ENCODE data around the gene MGAT5. TPM values are rescaled to one million over a fixed set of nuclear protein-coding genes. Genes with fewer than 3 reads are reported as not detected.

MGAT5 gene
- total RNA-seq, 1 donor from 2014 or later: 36.8 TPM

DNA sequence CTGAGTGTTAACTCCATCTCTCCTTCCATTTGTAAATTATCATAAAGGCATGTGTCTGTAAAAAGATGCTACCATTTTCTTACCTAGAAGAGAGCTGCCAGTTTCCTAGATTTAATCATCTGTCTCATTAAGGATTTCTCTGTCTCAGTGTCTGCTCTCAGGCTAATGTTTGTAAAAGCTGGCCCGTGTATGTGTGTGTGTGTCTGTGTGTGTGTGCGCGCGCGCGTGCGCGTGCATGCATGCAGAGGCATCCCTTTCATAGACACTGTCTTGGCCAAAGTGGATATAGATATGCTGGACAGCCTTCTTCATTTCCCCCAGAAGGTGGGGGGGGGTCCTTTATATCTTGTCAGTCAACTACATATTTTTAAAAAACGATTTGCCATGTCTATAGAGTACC lies 18.9 kb downstream of the MGAT5 start:
- H3K36me3 Mint-ChIP-seq (ENCODE audit: low read depth): no peaks in the 10 kb centered on the region
- H3K4me3 Mint-ChIP-seq: no peak overlapping the region
- H3K27me3 Mint-ChIP-seq (ENCODE audit: low read depth): no peaks in the 10 kb centered on the region
- no peak for DNase-seq (ENCODE audit: low read depth, low spot score)
- no peak overlapping the region for H3K27ac Mint-ChIP-seq (ENCODE audit: unreplicated experiment)
- no peaks in the 10 kb centered on the region for H3K9me3 Mint-ChIP-seq
- H3K4me1 Mint-ChIP-seq: peaks cover 8% of the 10 kb centered on the region
- TF ChIP-seq, protein P1, sequence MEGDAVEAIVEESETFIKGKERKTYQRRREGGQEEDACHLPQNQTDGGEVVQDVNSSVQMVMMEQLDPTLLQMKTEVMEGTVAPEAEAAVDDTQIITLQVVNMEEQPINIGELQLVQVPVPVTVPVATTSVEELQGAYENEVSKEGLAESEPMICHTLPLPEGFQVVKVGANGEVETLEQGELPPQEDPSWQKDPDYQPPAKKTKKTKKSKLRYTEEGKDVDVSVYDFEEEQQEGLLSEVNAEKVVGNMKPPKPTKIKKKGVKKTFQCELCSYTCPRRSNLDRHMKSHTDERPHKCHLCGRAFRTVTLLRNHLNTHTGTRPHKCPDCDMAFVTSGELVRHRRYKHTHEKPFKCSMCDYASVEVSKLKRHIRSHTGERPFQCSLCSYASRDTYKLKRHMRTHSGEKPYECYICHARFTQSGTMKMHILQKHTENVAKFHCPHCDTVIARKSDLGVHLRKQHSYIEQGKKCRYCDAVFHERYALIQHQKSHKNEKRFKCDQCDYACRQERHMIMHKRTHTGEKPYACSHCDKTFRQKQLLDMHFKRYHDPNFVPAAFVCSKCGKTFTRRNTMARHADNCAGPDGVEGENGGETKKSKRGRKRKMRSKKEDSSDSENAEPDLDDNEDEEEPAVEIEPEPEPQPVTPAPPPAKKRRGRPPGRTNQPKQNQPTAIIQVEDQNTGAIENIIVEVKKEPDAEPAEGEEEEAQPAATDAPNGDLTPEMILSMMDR (conservative IDR thresholded peaks at IDR 0.05): no peak

DNA sequence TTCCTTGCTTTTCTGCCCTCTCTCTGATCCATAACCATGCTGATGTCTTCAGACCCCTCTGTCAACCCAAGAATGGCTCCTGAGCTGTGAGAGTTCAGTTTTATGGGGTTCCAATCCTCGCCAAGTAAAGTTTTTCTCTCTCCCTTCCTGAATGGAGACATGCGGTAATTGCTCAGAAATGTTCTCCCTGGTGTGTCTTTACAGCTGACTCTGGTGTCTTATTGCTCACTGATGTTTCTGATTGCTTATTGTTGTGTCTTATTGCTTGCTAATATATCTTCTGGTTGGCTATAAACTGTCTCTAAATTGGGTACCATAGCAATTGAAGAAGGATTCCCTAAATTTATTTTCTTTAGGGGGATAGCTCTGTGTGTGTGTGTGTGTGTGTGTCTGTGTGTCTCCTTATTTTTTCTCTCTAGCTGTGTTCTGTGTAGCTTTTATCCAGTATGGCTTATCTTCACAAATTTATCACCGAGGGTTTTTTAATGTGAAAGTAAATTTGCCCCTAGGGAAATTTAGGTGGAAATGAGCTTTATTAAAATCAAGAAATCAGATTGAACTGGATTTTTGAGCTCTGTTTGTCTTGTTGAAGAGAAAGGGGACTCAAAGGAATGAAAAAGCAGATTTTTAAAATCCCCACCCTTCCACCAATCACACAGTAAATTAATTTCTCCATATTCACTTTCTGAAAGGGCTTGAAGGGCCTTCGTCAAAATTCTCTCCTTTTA lies 19.5 kb downstream of the MGAT5 start:
- Mint-ChIP-seq H3K9me3 (no peaks in the 10 kb centered on the region), H3K27ac (ENCODE audit: unreplicated experiment) (no peak overlapping the region), H3K4me3 (no peak overlapping the region), H3K36me3 (ENCODE audit: low read depth) (no peaks in the 10 kb centered on the region), H3K4me1 (peaks cover 8% of the 10 kb centered on the region), H3K27me3 (ENCODE audit: low read depth) (no peaks in the 10 kb centered on the region)
- DNase-seq (ENCODE audit: low read depth, low spot score): no peak
- TF ChIP-seq, protein P1 (conservative IDR thresholded peaks at IDR 0.05): no peak

DNA sequence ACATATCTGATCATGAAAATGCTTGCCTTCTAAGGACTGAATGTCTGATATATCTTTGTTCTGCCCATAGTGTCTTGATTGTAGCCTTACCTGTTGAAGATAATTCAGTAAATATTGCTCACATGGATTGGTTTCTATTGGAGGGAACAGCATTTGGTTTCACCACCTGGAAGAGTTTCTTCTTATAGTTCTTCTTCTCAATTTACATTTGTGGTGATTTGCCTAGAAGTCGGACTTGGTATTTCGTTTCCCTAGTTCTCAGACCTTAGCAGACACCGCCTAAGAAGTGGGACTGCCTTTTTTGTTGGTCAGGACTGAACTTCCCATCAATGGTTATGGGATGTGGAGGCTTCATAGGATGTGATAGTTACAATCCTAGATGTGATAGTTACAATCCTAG lies 20.2 kb downstream of the MGAT5 start:
- Mint-ChIP-seq H3K4me1 (peaks cover 8% of the 10 kb centered on the region), H3K4me3 (no peak overlapping the region), H3K9me3 (no peaks in the 10 kb centered on the region), H3K36me3 (ENCODE audit: low read depth) (no peaks in the 10 kb centered on the region), H3K27me3 (ENCODE audit: low read depth) (no peaks in the 10 kb centered on the region), H3K27ac (ENCODE audit: unreplicated experiment) (no peak overlapping the region)
- TF ChIP-seq, protein P1 (conservative IDR thresholded peaks at IDR 0.05): no peak
- DNase-seq (ENCODE audit: low read depth, low spot score): no peak

DNA sequence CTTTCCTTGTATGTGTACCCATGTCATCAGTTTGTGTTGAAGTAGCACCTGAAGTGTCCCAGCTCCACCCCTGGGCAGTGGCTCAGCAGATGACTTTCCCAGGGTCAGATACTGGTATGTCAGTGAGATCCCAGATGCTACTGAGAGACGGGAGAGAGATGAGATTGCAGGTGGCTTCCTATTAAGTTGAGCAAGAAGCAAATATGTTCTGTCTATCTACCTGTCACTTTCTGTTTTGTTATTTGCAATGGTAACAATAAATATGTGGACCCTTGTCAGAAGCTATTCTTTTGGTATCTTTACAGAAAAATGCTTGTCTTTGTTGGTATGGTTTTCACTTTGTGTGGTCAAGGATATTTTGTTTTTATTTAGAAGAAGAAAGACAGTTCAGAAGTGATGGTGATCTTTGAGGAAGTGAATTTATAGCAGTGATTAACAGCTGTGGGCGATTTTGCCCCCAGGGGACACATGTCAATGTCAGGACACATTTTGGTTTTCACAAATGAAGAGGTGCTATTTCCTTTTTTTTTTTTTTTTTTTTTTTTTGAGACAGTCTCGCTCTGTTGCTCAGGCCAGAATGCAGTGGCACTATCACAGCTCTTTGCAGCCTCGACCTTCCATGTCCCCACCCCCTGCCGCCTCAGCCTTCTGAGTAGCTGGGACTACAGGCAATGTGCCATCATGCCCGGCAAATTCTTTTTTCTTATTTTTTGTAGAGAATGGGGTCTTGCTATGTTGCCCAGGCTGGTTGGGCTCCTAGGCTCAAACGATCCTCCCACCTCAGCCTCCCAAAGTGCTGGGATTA lies 21.4 kb downstream of the MGAT5 start:
- no peak for DNase-seq (ENCODE audit: low read depth, low spot score)
- no peaks in the 10 kb centered on the region for H3K36me3 Mint-ChIP-seq (ENCODE audit: low read depth)
- no peak overlapping the region for H3K4me3 Mint-ChIP-seq
- no peaks in the 10 kb centered on the region for H3K27me3 Mint-ChIP-seq (ENCODE audit: low read depth)
- H3K9me3 Mint-ChIP-seq: no peaks in the 10 kb centered on the region
- peaks cover 8% of the 10 kb centered on the region for H3K4me1 Mint-ChIP-seq
- H3K27ac Mint-ChIP-seq (ENCODE audit: unreplicated experiment): no peak overlapping the region
- TF ChIP-seq, protein P1 (conservative IDR thresholded peaks at IDR 0.05): no peak

DNA sequence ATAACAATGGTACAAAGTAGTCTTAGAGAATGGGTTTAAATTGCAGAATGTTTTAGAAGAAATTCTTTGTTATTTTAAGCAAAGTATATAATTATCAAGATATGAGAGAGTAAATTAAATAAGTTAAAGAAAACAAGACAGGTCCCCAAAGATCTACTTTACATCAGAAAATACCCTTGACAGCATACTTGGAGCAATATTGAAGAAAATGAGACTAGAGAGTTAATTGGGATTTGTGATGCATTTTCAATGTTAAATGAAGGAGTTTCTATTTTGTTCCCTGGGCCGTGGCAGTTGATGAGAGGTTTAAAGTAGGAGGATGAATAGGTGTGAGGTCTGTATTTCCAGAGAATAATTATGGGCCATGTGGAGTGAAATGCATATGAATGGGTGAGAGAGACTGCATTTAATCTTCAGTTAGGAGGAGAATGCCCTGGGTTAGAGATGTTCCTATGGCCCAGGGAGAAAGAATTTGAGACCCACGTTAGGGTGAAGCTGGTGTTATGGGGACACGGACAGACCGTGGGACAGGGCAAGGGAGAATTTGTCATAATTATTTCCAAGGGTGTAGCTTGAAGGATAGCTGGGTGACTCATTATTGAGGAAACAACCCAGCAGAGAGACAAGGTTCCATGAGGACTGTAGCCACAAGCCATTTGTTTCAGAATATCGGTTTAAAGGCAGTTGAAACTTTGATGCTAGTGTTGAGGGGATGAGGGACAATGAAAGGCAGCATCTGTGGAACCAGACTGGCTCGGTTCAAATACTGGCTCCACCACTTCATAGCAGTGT lies 22.7 kb downstream of the MGAT5 start:
- no peaks in the 10 kb centered on the region for H3K9me3 Mint-ChIP-seq
- H3K4me1 Mint-ChIP-seq: peaks cover 8% of the 10 kb centered on the region
- no peak overlapping the region for H3K27ac Mint-ChIP-seq (ENCODE audit: unreplicated experiment)
- no peak overlapping the region for H3K4me3 Mint-ChIP-seq
- DNase-seq (ENCODE audit: low read depth, low spot score): no peak
- no peaks in the 10 kb centered on the region for H3K36me3 Mint-ChIP-seq (ENCODE audit: low read depth)
- H3K27me3 Mint-ChIP-seq (ENCODE audit: low read depth): no peaks in the 10 kb centered on the region
- TF ChIP-seq, protein P1 (conservative IDR thresholded peaks at IDR 0.05): no peak
